GM12878 (cell line): ENCODE data around the gene MICAL3. TPM values are rescaled to one million over a fixed set of nuclear protein-coding genes. Genes with fewer than 3 reads are reported as not detected.

Experiments
- ATAC-seq: fragments of 200-7000 bp; cut with Tn5 transposase; 3 replicates; pipeline ENCODE4 v1.9.1; 2020; ENCODE audit warnings: mild to moderate bottlenecking, moderate library complexity
- BruUV-seq: library from RNA; stranded (reverse); fragments of 400-500 nt; replicated peaks from 2 replicates; lab custom pipeline; 2021; lab: Mats Ljungman, UMichigan
- CTCF ChIA-PET: fragments of 300-600 bp; sonication (Branson Sonifier 250); formaldehyde crosslinking; extraction: SDS; loops from one replicate; lab custom pipeline; 2021; ENCODE audit warnings: inconsistent platforms; lab: Yijun Ruan, JAX
- POLR2A ChIA-PET: fragments of 350-600 bp; formaldehyde crosslinking; extraction: SDS; loops from one replicate; lab custom pipeline; 2021; ENCODE audit warnings: inconsistent platforms; lab: Charles Lee
- RAD21 ChIA-PET: fragments of 300-600 bp; sonication (Branson Sonifier 250); formaldehyde crosslinking; loops from one replicate; lab custom pipeline; 2023; ENCODE audit warnings: antibody characterized with exemption; ENCODE audit not compliant: unreplicated experiment; lab: Charles Lee
- SMC1A ChIA-PET: fragments of 300-600 bp; sonication (Branson Sonifier 250); formaldehyde crosslinking; loops from one replicate; lab custom pipeline; 2023; ENCODE audit not compliant: unreplicated experiment, uncharacterized antibody; lab: Charles Lee
- DNase-seq: peaks from one replicate; pipeline ENCODE4 v3.0.0-alpha.2; 2011; ENCODE audit warnings: low read depth, low spot score
- FAIRE-seq: peaks from 3 replicates; lab custom pipeline; 2011; peaks lifted over from hg19 to GRCh38; lab: Jason Lieb, UNC
- H2AFZ ChIP-seq: 2 replicates; pipeline ENCODE4 v1.6.0; 2011; ENCODE audit warnings: low read depth, low read length, control low read depth; ENCODE audit not compliant: control insufficient read depth
- H3K27ac ChIP-seq: 2 replicates; pipeline ENCODE4 v1.5.1; 2011; ENCODE audit warnings: control low read depth; ENCODE audit not compliant: control insufficient read depth, insufficient read depth
- H3K27me3 ChIP-seq, 2 experiments: replicated peaks in 1 of 2; 2 replicates each; pipeline versions ENCODE4 v1.6.0 to v1.6.1; 2011; ENCODE audit warnings: low read length in 1 of 2; ENCODE audit not compliant: control insufficient read depth in 2 of 2, insufficient read depth in 2 of 2
- H3K36me3 ChIP-seq, 2 experiments: 2 replicates each; pipeline ENCODE4 v1.5.1; 2011; ENCODE audit warnings: low read length in 1 of 2; ENCODE audit not compliant: control insufficient read depth in 2 of 2, insufficient read depth in 2 of 2
- H3K4me1 ChIP-seq: 2 replicates; pipeline ENCODE4 v1.6.1; 2011; ENCODE audit warnings: mild to moderate bottlenecking, low read length, moderate library complexity, mixed read lengths; ENCODE audit not compliant: control insufficient read depth, insufficient read depth
- H3K4me2 ChIP-seq: 2 replicates; pipeline ENCODE4 v1.6.0; 2011; ENCODE audit warnings: control low read depth; ENCODE audit not compliant: control insufficient read depth, insufficient read depth
- H3K4me3 ChIP-seq: fragments of 200-600 bp; sonication (generic); 2 replicates; pipeline ENCODE4 v1.5.1; 2016
- H3K79me2 ChIP-seq: 2 replicates; pipeline ENCODE4 v1.6.0; 2011; ENCODE audit warnings: low read length; ENCODE audit not compliant: control insufficient read depth, insufficient read depth
- H3K9ac ChIP-seq: 2 replicates; pipeline ENCODE4 v1.8.0; 2011; ENCODE audit warnings: low read length, control low read depth, mixed read lengths; ENCODE audit not compliant: control insufficient read depth, insufficient read depth
- H3K9me3 ChIP-seq: replicated peaks from 3 replicates; pipeline ENCODE4 v1.5.1; 2011; ENCODE audit warnings: mild to moderate bottlenecking, low read length; ENCODE audit not compliant: control insufficient read depth, insufficient read depth
- H4K20me1 ChIP-seq: 2 replicates; pipeline ENCODE4 v1.6.0; 2011; ENCODE audit not compliant: control insufficient read depth, insufficient read depth
- NFYA ChIP-seq: IDR thresholded peaks from 2 replicates; pipeline ENCODE4 v1.6.1; 2011; ENCODE audit warnings: low read depth, mild to moderate bottlenecking, low read length, improper control_type of control experiment, borderline replicate concordance
- NR2C1 ChIP-seq: fragments of 450-650 bp; IDR thresholded peaks from 2 replicates; pipeline ENCODE4 v1.6.1; 2017; ENCODE audit warnings: antibody characterized with exemption, mild to moderate bottlenecking, moderate library complexity
- NR2F1 ChIP-seq: fragments of 450-650 bp; conservative IDR thresholded peaks from 2 replicates; pipeline ENCODE4 v1.6.1; 2017; ENCODE audit warnings: mild to moderate bottlenecking
- RAD21 ChIP-seq: IDR thresholded peaks from 2 replicates; pipeline ENCODE4 v1.6.1; 2011; ENCODE audit warnings: mild to moderate bottlenecking, low read depth, low read length, moderate library complexity; ENCODE audit not compliant: insufficient read depth
- RFX5 ChIP-seq: IDR thresholded peaks from 2 replicates; pipeline ENCODE4 v1.6.1; 2011; ENCODE audit warnings: low read depth, low read length, improper control_type of control experiment
- SPI1 ChIP-seq: IDR thresholded peaks from 2 replicates; pipeline ENCODE4 v1.6.1; 2011; ENCODE audit warnings: low read depth, mild to moderate bottlenecking, low read length, moderate library complexity, borderline replicate concordance; ENCODE audit not compliant: insufficient read depth
- ZBED1 ChIP-seq: IDR thresholded peaks from 2 replicates; pipeline ENCODE4 v1.6.1; 2016; ENCODE audit warnings: borderline replicate concordance
- ZNF622 ChIP-seq: fragments of 450-650 bp; IDR thresholded peaks from 2 replicates; pipeline ENCODE4 v1.6.1; 2017; ENCODE audit warnings: mild to moderate bottlenecking, inconsistent platforms
- WGBS: methylation state at CpG from one replicate; pipeline ENCODE4 v1.1.6; 2016; ENCODE audit warnings: low lambda C conversion rate; ENCODE audit not compliant: insufficient replicate concordance, insufficient coverage; ENCODE audit errors: missing lambda C conversion rate; 5-methylcytosine and 5-hydroxymethylcytosine counted together
- in situ Hi-C: fragments of 300-500 bp; cut with MboI; formaldehyde crosslinking; loops from 9 replicates; pipeline ENCODE4 v1.14.3; 2018; ENCODE audit warnings: mixed read lengths
- intact Hi-C: fragments of 100-400 bp; cut with micrococcal nuclease; formaldehyde crosslinking; loops from one replicate; pipeline ENCODE4 v1.14.2; 2022; ENCODE audit not compliant: unreplicated experiment
- polyA plus RNA-seq, 11 experiments: library from polyadenylated mRNA; depleted of rRNA in 4 of 11; unstranded in 6 of 11; stranded (reverse) in 5 of 11; fragments of >200 nt; fragmentation: Nextera tagmentation in 4 of 11; fragmentation: Illumina TruSeq in 1 of 11; extraction: Ambion mirVana in 4 of 11; extraction: Trizol in 1 of 11; gene quantifications; 1 replicate in 1 of 11; 2 replicates in 10 of 11; pipeline versions ENCODE4 v1.2.1 to v1.2.3, GENCODE V29; 2011 to 2016; ENCODE audit warnings: inconsistent platforms in 2 of 11, missing spikeins in 2 of 11, low read depth in 1 of 11
- total RNA-seq, 4 experiments: library from RNA; depleted of rRNA in 3 of 4; stranded (reverse); fragments of >200 nt in 3 of 4; fragmentation: Illumina TruSeq in 1 of 4; extraction: Trizol in 1 of 4; gene quantifications; 2 replicates each; pipeline versions ENCODE4 v1.2.1 to v1.2.3, GENCODE V29; 2013 to 2021
- TF ChIP-seq, protein P1 (sequence below): IDR thresholded peaks from 2 replicates; pipeline ENCODE4 v1.6.1; 2011; ENCODE audit warnings: borderline replicate concordance, low read depth, mild to moderate bottlenecking, moderate library complexity, low read length; ENCODE audit not compliant: insufficient read depth, poor library complexity, severe bottlenecking

The MICAL3 gene
- total and polyA plus RNA-seq, 10 of the 15 experiments (the other 5 are each of a cell fraction or from before 2014, with no cell fraction given) = 2.6 to 92.2 (median 24.0) TPM

DNA sequence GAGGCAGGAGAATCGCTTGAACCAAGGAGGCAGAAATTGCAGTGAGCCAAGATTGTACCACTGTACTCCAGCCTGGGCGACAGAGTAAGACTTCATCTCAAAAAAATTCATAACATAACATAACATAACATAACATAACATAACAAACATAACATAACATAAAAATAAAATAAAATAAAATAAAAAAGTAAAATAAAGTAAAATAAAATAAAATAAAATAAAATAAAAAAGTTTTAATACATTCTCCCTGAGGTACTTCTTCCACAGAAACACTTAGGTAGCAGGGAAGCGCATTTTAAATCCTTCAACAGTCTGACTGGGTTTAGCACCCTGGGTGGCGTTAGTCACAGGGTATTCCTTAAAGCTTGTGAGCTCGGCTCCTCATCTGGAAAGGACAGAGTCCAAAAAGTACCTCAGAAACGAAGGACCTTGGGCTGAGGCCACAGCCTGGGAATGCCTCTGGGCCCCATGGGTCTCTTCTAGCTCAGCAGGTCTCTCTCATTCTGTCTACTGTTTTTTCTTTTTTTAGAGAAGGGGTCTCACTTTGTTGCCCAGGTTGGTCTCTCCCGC is 41.7 kb downstream of the MICAL3 start:
- CTCF ChIA-PET = no interaction called here
- H3K27ac ChIP-seq = no peak overlapping the region
- 65% methylated on average over 6 of the region's 7 CpGs for WGBS

More for the DNA sequence above, 41.7 kb downstream of the MICAL3 start:
- peaks cover 17% of the 10 kb centered on the region for H3K79me2 ChIP-seq
- no peaks in the 10 kb centered on the region; the same call in 2 of the 3 replicates for H3K9me3 ChIP-seq
- peaks cover 4% of the 10 kb centered on the region; the same call in 1 of the 2 replicates for H4K20me1 ChIP-seq
- H3K9ac ChIP-seq = no peak overlapping the region
- no peaks in the 10 kb centered on the region for H3K27me3 ChIP-seq
- FAIRE-seq = no peak
- no peaks in the 10 kb centered on the region; the same call in 1 of the 2 replicates for H3K4me1 ChIP-seq
- SMC1A ChIA-PET = no interaction called here
- no peak for ATAC-seq
- POLR2A ChIA-PET = no interaction called here
- no peak overlapping the region for H2AFZ ChIP-seq
- DNase-seq = no peak
- no peak overlapping the region for H3K4me2 ChIP-seq
- intact Hi-C loops = no loop called here
- H3K4me3 ChIP-seq = no peak overlapping the region
- peaks cover 3 to 5% of the 10 kb centered on the region in 2 experiments; a peak in 2 of 4 replicates for H3K36me3 ChIP-seq
- in situ Hi-C loops = no loop called here
- RAD21 ChIA-PET = no interaction called here
- no TSS peak for BruUV-seq
- no peak for TF ChIP-seq SPI1
- no peak for TF ChIP-seq ZNF622
- no peak for TF ChIP-seq NFYA
- no peak for TF ChIP-seq ZBED1
- TF ChIP-seq RFX5 = no peak
- no peak for TF ChIP-seq NR2F1
- no peak for TF ChIP-seq RAD21
- TF ChIP-seq, protein P1, sequence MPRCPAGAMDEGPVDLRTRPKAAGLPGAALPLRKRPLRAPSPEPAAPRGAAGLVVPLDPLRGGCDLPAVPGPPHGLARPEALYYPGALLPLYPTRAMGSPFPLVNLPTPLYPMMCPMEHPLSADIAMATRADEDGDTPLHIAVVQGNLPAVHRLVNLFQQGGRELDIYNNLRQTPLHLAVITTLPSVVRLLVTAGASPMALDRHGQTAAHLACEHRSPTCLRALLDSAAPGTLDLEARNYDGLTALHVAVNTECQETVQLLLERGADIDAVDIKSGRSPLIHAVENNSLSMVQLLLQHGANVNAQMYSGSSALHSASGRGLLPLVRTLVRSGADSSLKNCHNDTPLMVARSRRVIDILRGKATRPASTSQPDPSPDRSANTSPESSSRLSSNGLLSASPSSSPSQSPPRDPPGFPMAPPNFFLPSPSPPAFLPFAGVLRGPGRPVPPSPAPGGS = no peak
- TF ChIP-seq NR2C1 = no peak
